Eye (tissue), 1 donor: ENCODE data around the gene VPS13D.

Experiments used
- DNase-seq: peaks from one replicate; pipeline ENCODE4 v3.0.0-alpha.2; 2015

Gene VPS13D

GRCh38 chr1:12472798-12473551 is 243.1 kb downstream of the VPS13D start:
- DNase-seq: no peak

GRCh38 chr1:12473596-12474362 is 243.9 kb downstream of the VPS13D start:
- peak; percentile 67 for DNase-seq

GRCh38 chr1:12475101-12475500 is 245.3 kb downstream of the VPS13D start:
- DNase-seq: no peak

- DNase-seq: peak; percentile 41
Observed at GRCh38 chr1:12475530-12475934, 245.7 kb downstream of the VPS13D start.

GRCh38 chr1:12475947-12476346 is 246.1 kb downstream of the VPS13D start:
- DNase-seq: no peak

GRCh38 chr1:12477314-12477713 is 247.5 kb downstream of the VPS13D start:
- no peak for DNase-seq

GRCh38 chr1:12477936-12478611 is 248.2 kb downstream of the VPS13D start:
- peak; percentile 96 for DNase-seq

GRCh38 chr1:12478612-12478985 is 248.8 kb downstream of the VPS13D start:
- DNase-seq: no peak

- no peak for DNase-seq
Observed at GRCh38 chr1:12479311-12479710, 249.5 kb downstream of the VPS13D start.

- no peak for DNase-seq
Observed at GRCh38 chr1:12480041-12480440, 250.2 kb downstream of the VPS13D start.

- DNase-seq: no peak
Observed at GRCh38 chr1:12480748-12481362, 251.0 kb downstream of the VPS13D start.

- no peak for DNase-seq
Observed at GRCh38 chr1:12481928-12482327, 252.1 kb downstream of the VPS13D start.

GRCh38 chr1:12482988-12483387 is 253.2 kb downstream of the VPS13D start:
- no peak for DNase-seq

GRCh38 chr1:12485231-12486058 is 255.6 kb downstream of the VPS13D start:
- DNase-seq: peak; percentile 44

- DNase-seq: no peak
Observed at GRCh38 chr1:12486059-12486341, 256.2 kb downstream of the VPS13D start.

- DNase-seq: no peak
Observed at GRCh38 chr1:12486401-12487005, 256.7 kb downstream of the VPS13D start.

GRCh38 chr1:12487520-12487919 is 257.7 kb downstream of the VPS13D start:
- no peak for DNase-seq

- no peak for DNase-seq
Observed at GRCh38 chr1:12488666-12489354, 259.0 kb downstream of the VPS13D start.

GRCh38 chr1:12490532-12491142 is 260.8 kb downstream of the VPS13D start:
- DNase-seq: no peak

GRCh38 chr1:12491656-12492055 is 261.8 kb downstream of the VPS13D start:
- DNase-seq: peak; percentile 66

GRCh38 chr1:12495725-12496124 is 265.9 kb downstream of the VPS13D start:
- DNase-seq: no peak
